ENCODE data around the gene DQX1. TPM values are rescaled to one million over a fixed set of nuclear protein-coding genes. Genes with fewer than 3 reads are reported as not detected.
A peak's percentile ranks its signal among the peaks of the same experiment; 100 is the strongest.

DQX1 gene
- total and polyA plus RNA-seq, 2 experiments from 2014 or later = 0.32 to 0.52 TPM

- TF ChIP-seq REST (IDR thresholded peaks at IDR 0.05; ENCODE audit: unreplicated experiment) (no peak), NANOG (IDR thresholded peaks at IDR 0.05; ENCODE audit: borderline replicate concordance) (no peak), ZNF114 (CRISPR knock-in tag; IDR thresholded peaks at IDR 0.05) (no peak), ZNF331 (CRISPR knock-in tag; IDR thresholded peaks at IDR 0.05; ENCODE audit: low read depth) (no peak)
These were observed 1.7 kb upstream of the DQX1 start (continued) for GRCh38 chr2:74527741-74528140.

- H3K4me1 Mint-ChIP-seq = peaks cover 19% of the 10 kb centered on the region
- DNase-seq (ENCODE audit: low spot score) (no peak), ATAC-seq (no peak)
- Histone ChIP-seq H3K4me1 (ENCODE audit: insufficient read depth) (peaks cover 7% of the 10 kb centered on the region; the same call in 1 of the 2 replicates), H3K36me3 (ENCODE audit: insufficient read depth) (peaks cover 11% of the 10 kb centered on the region), H3K4me3 (no peak overlapping the region), H3K27me3 (ENCODE audit: insufficient read depth) (peaks cover 16% of the 10 kb centered on the region; the same call in 1 of the 2 replicates), H3K4me2 (no peak overlapping the region), H3K79me2 (replicated peaks; ENCODE audit: insufficient read depth) (peaks cover 18% of the 10 kb centered on the region), H3F3A (replicated peaks; ENCODE audit: low read depth) (0 out of 2 replicates have a peak, but pooled peaks cover 12% of the 10 kb centered on the region), H4K20me1 (replicated peaks; ENCODE audit: insufficient read depth) (peaks cover 9% of the 10 kb centered on the region; the same call in 1 of the 2 replicates), H3K9me2 (ENCODE audit: insufficient read depth) (no peaks in the 10 kb centered on the region), H3K27ac (ENCODE audit: low read depth) (no peak overlapping the region), H2AFZ (no peak overlapping the region)
- H3K4me3 Mint-ChIP-seq = peak overlapping the region; percentile 50; the same call in 1 of the 3 replicates
- H3K9me3 Mint-ChIP-seq = no peaks in the 10 kb centered on the region
- H3K27me3 Mint-ChIP-seq (ENCODE audit: insufficient read depth, low read depth, poor library complexity) = peaks cover 29% of the 10 kb centered on the region
- H3K36me3 Mint-ChIP-seq (ENCODE audit: low read depth) = peaks cover 37% of the 10 kb centered on the region
- no peak overlapping the region for H3K27ac Mint-ChIP-seq
- TF ChIP-seq CREB1 (CRISPR knock-in tag; IDR thresholded peaks at IDR 0.05; ENCODE audit: low read depth) (no peak), POLR2AphosphoS5 (IDR thresholded peaks at IDR 0.05; ENCODE audit: low read depth) (no peak), JUNB (IDR thresholded peaks at IDR 0.05; ENCODE audit: unreplicated experiment) (no peak), REST (IDR thresholded peaks at IDR 0.05; ENCODE audit: unreplicated experiment) (no peak)
These were observed 709 bp upstream of the DQX1 start for GRCh38 chr2:74526649-74527230.

Data from GM23338 (cell line).